Endothelial cell of umbilical vein (primary cell): ENCODE measurements around the gene TIPRL. TPM values are rescaled to one million over a fixed set of nuclear protein-coding genes. Genes with fewer than 3 reads are reported as not detected.

Experiments used
- BruUV-seq: library from RNA; stranded (reverse); fragments of 400-500 nt; replicated peaks from 2 replicates; lab custom pipeline; 2021; lab: Mats Ljungman, UMichigan
- CTCF ChIA-PET: fragments of 300-600, 350-600 bp; sonication (Branson Sonifier 250); formaldehyde crosslinking; loops from one replicate; lab custom pipeline; 2021; ENCODE audit warnings: antibody characterized with exemption, inconsistent platforms; lab: Charles Lee
- POLR2A ChIA-PET: fragments of 300-600, 350-600 bp; sonication (Branson Sonifier 250); formaldehyde crosslinking; loops from one replicate; lab custom pipeline; 2021; ENCODE audit warnings: antibody characterized with exemption, inconsistent platforms; lab: Charles Lee
- DNase-seq: peaks from one replicate; pipeline ENCODE4 v3.0.0-alpha.2; 2011; ENCODE audit warnings: low read depth, low spot score
- FAIRE-seq: peaks from 2 replicates; lab custom pipeline; 2011; peaks lifted over from hg19 to GRCh38; lab: Jason Lieb, UNC
- H2AFZ ChIP-seq: 2 replicates; pipeline ENCODE4 v1.6.0; 2012; ENCODE audit warnings: low read depth, low read length, control low read depth, inconsistent platforms
- H3K27ac ChIP-seq: 2 replicates; pipeline ENCODE4 v1.5.1; 2011; ENCODE audit warnings: low read depth, mild to moderate bottlenecking, control low read depth, low read length, moderate library complexity; ENCODE audit not compliant: insufficient read depth
- H3K27me3 ChIP-seq, 2 experiments: 2 replicates each; pipeline versions ENCODE4 v1.6.0 to v1.6.1; 2011; ENCODE audit warnings: low read length in 2 of 2, mixed read lengths in 1 of 2; ENCODE audit not compliant: control insufficient read depth in 2 of 2, insufficient read depth in 2 of 2
- H3K36me3 ChIP-seq, 2 experiments: 2 replicates in 1 of 2; 3 replicates in 1 of 2; pipeline ENCODE4 v1.5.1; 2011; ENCODE audit warnings: low read length in 2 of 2, mild to moderate bottlenecking in 1 of 2, moderate library complexity in 1 of 2; ENCODE audit not compliant: control insufficient read depth in 2 of 2, insufficient read depth in 2 of 2; ENCODE audit errors: extremely low read depth in 1 of 2
- H3K4me1 ChIP-seq: 3 replicates; pipeline ENCODE4 v1.5.1; 2011; ENCODE audit warnings: mild to moderate bottlenecking, low read length; ENCODE audit not compliant: control insufficient read depth, insufficient read depth; ENCODE audit errors: extremely low read depth
- H3K4me2 ChIP-seq: 2 replicates; pipeline ENCODE4 v1.6.1; 2011; ENCODE audit warnings: low read length, control low read depth, mixed read lengths; ENCODE audit not compliant: insufficient read depth
- H3K4me3 ChIP-seq, 3 experiments: fragments of 200-600 bp in 1 of 3; sonication (generic), shearing (Covaris generic) in 1 of 3; replicated peaks in 1 of 3; 2 replicates each; pipeline ENCODE4 v1.5.1; 2011 to 2016; ENCODE audit warnings: control low read depth in 3 of 3, low read length in 3 of 3, mild to moderate bottlenecking in 2 of 3, inconsistent platforms in 1 of 3, low read depth in 1 of 3, moderate library complexity in 1 of 3; ENCODE audit not compliant: insufficient read depth in 1 of 3
- H3K79me2 ChIP-seq: 2 replicates; pipeline ENCODE4 v1.6.0; 2012; ENCODE audit warnings: low read length, inconsistent platforms; ENCODE audit not compliant: control insufficient read depth, insufficient read depth
- H3K9ac ChIP-seq: replicated peaks from 2 replicates; pipeline ENCODE3; 2011; ENCODE audit warnings: low read length, control low read depth; ENCODE audit not compliant: insufficient read depth; ENCODE audit errors: extremely low read depth
- H3K9me1 ChIP-seq: replicated peaks from 3 replicates; pipeline ENCODE4 v1.6.0; 2011; ENCODE audit warnings: mild to moderate bottlenecking, low read length; ENCODE audit not compliant: control insufficient read depth, insufficient read depth; ENCODE audit errors: extremely low read depth
- H3K9me3 ChIP-seq: replicated peaks from 2 replicates; pipeline ENCODE4 v1.5.1; 2012; ENCODE audit warnings: low read length, inconsistent platforms; ENCODE audit not compliant: control insufficient read depth, insufficient read depth
- H4K20me1 ChIP-seq: replicated peaks from 2 replicates; pipeline ENCODE3; 2011; ENCODE audit warnings: mild to moderate bottlenecking, low read length; ENCODE audit not compliant: control insufficient read depth, insufficient read depth; ENCODE audit errors: extremely low read depth
- EZH2 ChIP-seq: IDR thresholded peaks from 2 replicates; pipeline ENCODE4 v1.6.1; 2012; ENCODE audit warnings: borderline replicate concordance, low read depth, mild to moderate bottlenecking, moderate library complexity, low read length, inconsistent platforms; ENCODE audit not compliant: severe bottlenecking
- FOS ChIP-seq: IDR thresholded peaks from 2 replicates; pipeline ENCODE4 v1.6.1; 2011; ENCODE audit warnings: mild to moderate bottlenecking, low read length, moderate library complexity, borderline replicate concordance; ENCODE audit not compliant: insufficient read depth
- GATA2 ChIP-seq: IDR thresholded peaks from 2 replicates; pipeline ENCODE4 v1.7.0; 2011; ENCODE audit warnings: low read depth, mild to moderate bottlenecking, moderate library complexity, mixed read lengths, low read length; ENCODE audit not compliant: insufficient read length, insufficient read depth
- JUN ChIP-seq: IDR thresholded peaks from 2 replicates; pipeline ENCODE4 v1.6.1; 2011; ENCODE audit warnings: borderline replicate concordance, low read depth; ENCODE audit not compliant: insufficient read length, insufficient read depth
- MYC ChIP-seq: IDR thresholded peaks from one replicate; pipeline ENCODE4 v1.6.1; 2011; ENCODE audit warnings: mild to moderate bottlenecking, low read depth, low read length
- POLR2A ChIP-seq: IDR thresholded peaks from 2 replicates; pipeline ENCODE4 v1.6.1; 2012; ENCODE audit warnings: low read depth, mild to moderate bottlenecking, control low read depth, low read length
- POLR2AphosphoS5 ChIP-seq: IDR thresholded peaks from 2 replicates; pipeline ENCODE4 v1.6.1; 2012; ENCODE audit warnings: low read depth, mild to moderate bottlenecking, control low read depth, low read length, moderate library complexity; ENCODE audit not compliant: insufficient read depth
- dilution Hi-C: fragments of 300-500 bp; cut with MboI; formaldehyde crosslinking; loops from one replicate; pipeline ENCODE4 v1.15.0; 2019; ENCODE audit warnings: low sequenced_read_pairs; ENCODE audit not compliant: extremely low pct_ligation_motif_present
- intact Hi-C: fragments of 100-400 bp; cut with micrococcal nuclease; formaldehyde crosslinking; loops from one replicate; pipeline ENCODE4 v1.10.0; 2022
- polyA plus RNA-seq, 4 experiments: library from polyadenylated mRNA; depleted of rRNA in 3 of 4; stranded (reverse) in 3 of 4; unstranded in 1 of 4; fragments of >200 nt; gene quantifications; 2 replicates each; pipeline versions ENCODE4 v1.2.1 to v1.2.3, GENCODE V29; 2011 to 2012; ENCODE audit warnings: missing spikeins in 1 of 4
- total RNA-seq: library from RNA; stranded (reverse); gene quantifications from 2 replicates; pipeline ENCODE4 v1.2.3, GENCODE V29; 2021
- TF ChIP-seq, protein P1 (sequence below), 2 donors: IDR thresholded peaks; 1 replicate in 1 of 2; 2 replicates in 1 of 2; pipeline ENCODE4 v1.5.1; 2011; ENCODE audit warnings: low read length in 2 of 2, mild to moderate bottlenecking in 2 of 2, moderate library complexity in 2 of 2, control low read depth in 1 of 2, inconsistent platforms in 1 of 2, low read depth in 1 of 2; ENCODE audit not compliant: insufficient read depth in 1 of 2; ENCODE audit errors: extremely low read depth in 1 of 2
- TF ChIP-seq, protein P2 (sequence below): IDR thresholded peaks from 2 replicates; pipeline ENCODE4 v1.6.1; 2011; ENCODE audit not compliant: insufficient read depth, insufficient read length

Gene TIPRL
- total and polyA plus RNA-seq, 2 donors (not counting 3 experiments of a cell fraction or from before 2014, with no cell fraction given): 14.0 to 45.8 TPM

DNA sequence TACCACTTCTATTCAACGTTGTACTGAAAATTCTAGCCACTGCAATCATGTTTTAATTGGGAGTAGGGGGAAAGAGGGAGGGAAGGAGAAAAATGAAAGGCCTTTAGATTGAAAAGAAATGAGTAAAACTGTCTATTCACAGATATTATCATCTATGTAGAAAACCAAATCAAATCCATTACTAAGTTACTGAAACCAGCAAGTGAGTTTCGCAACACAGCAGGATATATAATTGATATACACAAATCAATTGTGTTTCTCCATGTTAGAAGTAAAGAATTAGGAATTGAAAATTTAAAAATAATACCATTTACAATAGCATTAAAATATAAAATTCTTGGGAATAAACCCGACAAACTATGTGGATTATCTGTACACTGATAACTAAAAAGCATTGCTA lies 66.3 kb downstream of the TIPRL start:
- DNase-seq (no peak), FAIRE-seq (no peak)
- no peaks in the 10 kb centered on the region for H3K9me1 ChIP-seq
- ChIA-PET CTCF (interaction anchor here (1.9 to 4.0 kb wide), 2 partner anchors 10 to 16 kb away, joined by 5 to 31 read pairs; no protein-coding TSS in a partner anchor), POLR2A (no interaction called here)
- no peak overlapping the region for H3K4me2 ChIP-seq
- H2AFZ ChIP-seq: no peak overlapping the region
- no TSS peak for BruUV-seq
- H3K9ac ChIP-seq: no peak overlapping the region
- H3K9me3 ChIP-seq: no peaks in the 10 kb centered on the region
- H3K79me2 ChIP-seq: peaks cover 7% of the 10 kb centered on the region
- no peaks in the 10 kb centered on the region for H3K27me3 ChIP-seq
- intact Hi-C loops: no loop called here
- H3K27ac ChIP-seq: no peak overlapping the region
- H3K36me3 ChIP-seq: peaks cover 12 to 17% of the 10 kb centered on the region in 2 experiments
- no peaks in the 10 kb centered on the region for H4K20me1 ChIP-seq
- no peaks in the 10 kb centered on the region for H3K4me1 ChIP-seq
- H3K4me3 ChIP-seq: no peak overlapping the region
- dilution Hi-C loops: no loop called here
- no peak for TF ChIP-seq POLR2A
- no peak for TF ChIP-seq EZH2
- no peak for TF ChIP-seq POLR2AphosphoS5
- TF ChIP-seq, protein P1, sequence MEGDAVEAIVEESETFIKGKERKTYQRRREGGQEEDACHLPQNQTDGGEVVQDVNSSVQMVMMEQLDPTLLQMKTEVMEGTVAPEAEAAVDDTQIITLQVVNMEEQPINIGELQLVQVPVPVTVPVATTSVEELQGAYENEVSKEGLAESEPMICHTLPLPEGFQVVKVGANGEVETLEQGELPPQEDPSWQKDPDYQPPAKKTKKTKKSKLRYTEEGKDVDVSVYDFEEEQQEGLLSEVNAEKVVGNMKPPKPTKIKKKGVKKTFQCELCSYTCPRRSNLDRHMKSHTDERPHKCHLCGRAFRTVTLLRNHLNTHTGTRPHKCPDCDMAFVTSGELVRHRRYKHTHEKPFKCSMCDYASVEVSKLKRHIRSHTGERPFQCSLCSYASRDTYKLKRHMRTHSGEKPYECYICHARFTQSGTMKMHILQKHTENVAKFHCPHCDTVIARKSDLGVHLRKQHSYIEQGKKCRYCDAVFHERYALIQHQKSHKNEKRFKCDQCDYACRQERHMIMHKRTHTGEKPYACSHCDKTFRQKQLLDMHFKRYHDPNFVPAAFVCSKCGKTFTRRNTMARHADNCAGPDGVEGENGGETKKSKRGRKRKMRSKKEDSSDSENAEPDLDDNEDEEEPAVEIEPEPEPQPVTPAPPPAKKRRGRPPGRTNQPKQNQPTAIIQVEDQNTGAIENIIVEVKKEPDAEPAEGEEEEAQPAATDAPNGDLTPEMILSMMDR (IDR thresholded peaks at IDR 0.05; ENCODE audit: extremely low read depth in 1 of 2, insufficient read depth in 1 of 2, low read depth in 1 of 2, low read length in 2 of 2): no peak
- no peak for TF ChIP-seq JUN
- no peak for TF ChIP-seq FOS
- no peak for TF ChIP-seq MYC
- TF ChIP-seq, protein P2, sequence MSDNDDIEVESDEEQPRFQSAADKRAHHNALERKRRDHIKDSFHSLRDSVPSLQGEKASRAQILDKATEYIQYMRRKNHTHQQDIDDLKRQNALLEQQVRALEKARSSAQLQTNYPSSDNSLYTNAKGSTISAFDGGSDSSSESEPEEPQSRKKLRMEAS: no peak
- TF ChIP-seq GATA2: no peak
